Stimulated activated CD8-positive, alpha-beta memory T cell treated with anti-CD3 and anti-CD28 coated beads, Interleukin-15, amount 100 ng/mL, for 24 hours (primary cell): ENCODE results near the gene SEPHS2.
"Not testable (repeated sequence)": the region's sequence is repeated elsewhere in the genome, so short reads cannot be mapped to it uniquely, and the experiment has no call there.

Experiments used
- DNase-seq: peaks from one replicate; pipeline ENCODE4 v3.0.0-alpha.2; 2020; ENCODE audit warnings: low read depth

The SEPHS2 gene

GRCh38 chr16:30398661-30399434 lies 46.8 kb downstream of the SEPHS2 start:
- no peak for DNase-seq

DNA sequence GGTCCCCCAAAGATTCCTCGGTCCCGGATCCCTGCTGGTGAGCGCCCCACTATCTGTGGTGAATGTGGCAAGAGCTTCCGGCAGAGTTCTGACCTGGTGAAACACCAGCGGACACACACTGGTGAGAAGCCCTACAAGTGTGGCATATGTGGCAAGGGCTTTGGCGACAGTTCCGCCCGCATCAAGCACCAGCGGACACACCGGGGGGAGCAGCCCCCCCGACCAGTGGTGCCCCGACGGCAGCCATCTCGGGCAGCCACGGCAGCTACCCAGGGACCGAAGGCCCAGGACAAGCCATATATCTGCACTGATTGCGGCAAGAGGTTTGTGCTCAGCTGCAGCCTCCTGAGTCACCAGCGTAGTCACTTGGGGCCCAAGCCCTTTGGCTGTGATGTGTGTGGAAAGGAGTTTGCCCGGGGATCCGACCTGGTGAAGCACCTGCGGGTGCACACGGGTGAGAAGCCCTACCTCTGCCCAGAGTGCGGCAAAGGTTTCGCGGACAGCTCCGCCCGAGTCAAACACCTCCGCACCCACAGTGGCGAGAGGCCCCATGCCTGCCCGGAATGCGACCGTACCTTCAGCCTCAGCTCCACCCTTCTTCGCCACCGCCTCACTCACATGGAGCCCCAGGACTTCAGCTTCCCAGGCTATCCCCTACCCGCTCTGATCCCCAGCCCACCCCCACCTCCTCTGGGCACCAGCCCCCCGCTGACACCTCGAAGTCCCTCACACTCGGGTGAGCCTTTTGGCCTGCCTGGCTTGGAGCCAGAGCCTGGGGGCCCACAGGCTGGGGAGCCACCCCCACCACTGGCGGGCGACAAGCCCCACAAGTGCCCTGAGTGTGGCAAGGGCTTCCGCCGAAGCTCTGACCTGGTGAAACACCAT lies 47.7 kb downstream of the SEPHS2 start:
- DNase-seq: no peak

- no peak for DNase-seq
Measured at GRCh38 chr16:30397056-30397455, 48.6 kb downstream of the SEPHS2 start.

DNA sequence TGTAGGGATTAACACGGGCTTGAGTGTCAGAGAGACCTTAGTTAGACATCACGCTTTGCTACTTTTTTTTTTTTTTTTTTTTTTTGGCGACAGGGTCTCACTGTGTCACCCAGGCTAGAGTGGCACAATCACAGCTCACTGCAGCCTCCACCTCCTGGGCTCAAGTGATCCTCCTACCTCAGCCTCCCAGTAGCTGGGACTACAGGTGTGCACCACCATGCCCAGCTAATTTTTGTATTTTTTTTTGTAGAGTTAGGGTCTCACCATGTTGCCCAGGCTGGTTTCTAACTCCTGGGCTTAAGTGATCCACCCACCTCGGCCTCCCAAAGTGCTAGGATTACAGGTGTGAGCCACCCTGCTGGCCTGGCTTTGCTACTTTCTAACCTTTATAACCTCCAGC lies 49.0 kb downstream of the SEPHS2 start:
- DNase-seq: not testable (repeated sequence)

GRCh38 chr16:30395992-30396585 lies 49.6 kb downstream of the SEPHS2 start:
- DNase-seq: no peak

DNA sequence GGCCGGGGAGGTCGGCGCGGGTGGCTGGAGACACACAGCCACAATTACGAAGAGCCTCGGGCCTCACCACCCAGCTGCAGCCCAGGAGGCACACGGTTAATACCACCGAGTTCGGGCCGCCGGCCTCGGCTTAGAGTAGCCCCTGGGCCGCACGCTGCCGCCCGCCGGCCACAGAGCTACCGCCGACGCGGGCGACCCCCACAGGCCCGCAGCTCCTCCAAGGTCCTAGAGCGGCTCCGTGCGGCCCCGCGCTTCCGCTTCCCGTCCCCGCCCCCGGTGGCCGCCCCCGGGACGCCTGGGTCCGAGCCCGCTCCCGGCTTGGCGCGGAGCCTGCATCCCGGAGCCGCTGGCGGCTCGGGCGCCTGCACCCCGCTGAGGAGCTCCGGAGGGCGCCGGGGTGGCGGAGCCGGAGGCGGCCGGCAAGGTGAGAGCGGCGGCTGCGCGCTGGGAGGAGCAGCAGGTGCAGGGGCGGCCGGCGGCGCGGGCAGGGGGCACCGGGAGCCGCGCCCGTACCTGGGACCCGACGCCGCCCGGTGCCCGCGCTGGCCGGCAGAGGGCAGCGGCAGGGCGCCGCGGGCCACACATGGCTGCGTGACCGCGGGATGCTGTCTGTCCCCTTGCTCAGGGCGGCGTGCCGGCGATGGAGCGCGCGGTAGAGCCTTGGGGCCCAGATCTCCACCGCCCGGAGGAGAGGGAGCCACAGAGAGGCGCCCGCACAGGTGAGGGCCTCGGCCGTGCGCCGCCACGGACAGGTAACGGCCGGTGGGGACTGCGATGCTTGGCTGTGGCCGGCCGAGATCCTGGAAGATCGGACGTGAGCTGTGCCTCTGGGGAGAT lies 50.3 kb downstream of the SEPHS2 start, which contains the start of gene ZNF48:
Gene ZNF48 (plus strand): TSS at position 266 of the 837 bp plus-strand sequence. CDS start 375 bp downstream, at position 641.
- peak; percentile 28 for DNase-seq

DNA sequence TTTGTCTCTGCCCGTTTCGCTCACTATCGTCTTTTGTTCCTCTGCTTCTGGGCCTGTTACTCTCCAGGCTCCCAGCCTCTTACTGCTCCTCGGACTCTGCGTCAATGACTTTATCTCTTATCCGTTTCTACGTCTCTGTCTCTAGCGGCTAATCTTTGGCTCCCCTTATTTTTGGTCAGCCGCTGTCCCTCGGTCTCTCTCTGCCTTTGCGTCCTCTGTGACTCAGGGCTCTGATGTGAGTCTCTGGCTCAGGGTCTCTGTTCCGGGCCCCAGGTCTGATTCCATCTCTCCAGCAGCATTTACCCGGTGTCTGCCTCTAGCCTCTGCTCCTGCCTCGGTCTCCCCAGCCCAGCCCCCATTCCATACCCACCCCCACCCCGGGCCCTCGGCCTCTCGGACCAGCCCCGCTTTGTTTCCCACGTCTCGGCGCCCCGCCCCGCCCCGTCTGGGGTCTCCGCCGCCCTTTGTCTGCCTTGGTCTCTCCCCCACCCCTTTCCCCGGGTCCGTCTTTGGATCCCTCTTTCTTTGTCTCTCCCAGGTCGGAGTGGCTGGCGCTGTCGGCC lies 51.0 kb downstream of the SEPHS2 start:
- no peak for DNase-seq
